B cell (primary cell): ENCODE results near the gene C18orf63. TPM values are rescaled to one million over a fixed set of nuclear protein-coding genes. Genes with fewer than 3 reads are reported as not detected.
"Not testable (repeated sequence)": the region's sequence is repeated elsewhere in the genome, so short reads cannot be mapped to it uniquely, and the experiment has no call there.

Source experiments
- ATAC-seq: fragments of 200-7000 bp; cut with Tn5 transposase; one replicate; pipeline ENCODE4 v1.10.0; 2021; ENCODE audit warnings: low read depth, mild to moderate bottlenecking, moderate number of reproducible peaks, moderate library complexity
- CTCF ChIA-PET: fragments of 350-600 bp; sonication (Branson Sonifier 250); formaldehyde crosslinking; loops from one replicate; lab custom pipeline; 2021; ENCODE audit warnings: antibody characterized with exemption, inconsistent platforms; lab: Charles Lee
- POLR2A ChIA-PET: fragments of 350-600 bp; sonication (Branson Sonifier 250); formaldehyde crosslinking; loops from one replicate; lab custom pipeline; 2021; ENCODE audit warnings: antibody characterized with exemption; lab: Charles Lee
- DNase-seq: peaks from one replicate; pipeline ENCODE4 v3.0.0; 2013
- H2AFZ ChIP-seq: 2 replicates; pipeline ENCODE4 v1.6.1; 2012; ENCODE audit warnings: mild to moderate bottlenecking, low read depth, low read length; ENCODE audit not compliant: insufficient read depth, poor library complexity, severe bottlenecking
- H3K27ac ChIP-seq, 2 donors: 1 replicate in 1 of 2; 2 replicates in 1 of 2; pipeline ENCODE4 v1.5.1; 2012 to 2013; ENCODE audit warnings: low read length in 2 of 2, mild to moderate bottlenecking in 2 of 2, moderate library complexity in 1 of 2
- H3K27me3 ChIP-seq, 4 experiments: fragments of 200-600 bp in 1 of 4; sonication (generic) in 1 of 4; replicated peaks in 1 of 4; 1 replicate in 2 of 4; 2 replicates in 2 of 4; pipeline versions ENCODE4 v1.6.1 to v1.7.0; 2013 to 2016; ENCODE audit warnings: low read length in 3 of 4, mild to moderate bottlenecking in 2 of 4, mixed read lengths in 1 of 4, moderate library complexity in 1 of 4; ENCODE audit not compliant: insufficient read depth in 4 of 4, control insufficient read depth in 3 of 4; ENCODE audit errors: control extremely low read depth in 1 of 4
- H3K36me3 ChIP-seq, 2 experiments: replicated peaks in 1 of 2; 1 replicate in 1 of 2; 2 replicates in 1 of 2; pipeline versions ENCODE4 v1.6.1 to v1.7.1; 2013; ENCODE audit warnings: low read length in 1 of 2; ENCODE audit not compliant: insufficient read depth in 2 of 2, control insufficient read depth in 1 of 2; ENCODE audit errors: control extremely low read depth in 1 of 2, extremely low read depth in 1 of 2
- H3K4me1 ChIP-seq, 2 donors: fragments of 200-600 bp in 1 of 2; sonication (generic) in 1 of 2; 1 replicate in 1 of 2; 2 replicates in 1 of 2; pipeline versions ENCODE4 v1.5.1 to v1.6.1; 2013 to 2017; ENCODE audit warnings: low read length in 2 of 2; ENCODE audit not compliant: control insufficient read depth in 2 of 2, insufficient read depth in 2 of 2
- H3K4me2 ChIP-seq: replicated peaks from 2 replicates; pipeline ENCODE3; 2012; ENCODE audit warnings: mild to moderate bottlenecking, low read depth, low read length; ENCODE audit not compliant: poor library complexity, severe bottlenecking
- H3K4me3 ChIP-seq, 5 experiments: fragments of 200-600 bp in 1 of 5; sonication (generic) in 1 of 5; 1 replicate in 3 of 5; 2 replicates in 2 of 5; pipeline versions ENCODE4 v1.5.1 to v1.7.0; 2011 to 2016; ENCODE audit warnings: low read length in 4 of 5, mild to moderate bottlenecking in 4 of 5, low read depth in 2 of 5, control low read depth in 1 of 5, moderate library complexity in 1 of 5; ENCODE audit not compliant: insufficient read depth in 1 of 5; ENCODE audit errors: control extremely low read depth in 1 of 5, extremely low read depth in 1 of 5
- H3K79me2 ChIP-seq: fragments of 200-600 bp; sonication (generic); one replicate; pipeline ENCODE4 v1.6.0; 2016; ENCODE audit warnings: low read length; ENCODE audit not compliant: control insufficient read depth, insufficient read depth
- H3K9ac ChIP-seq: fragments of 200-600 bp; sonication (generic); 2 replicates; pipeline ENCODE4 v1.6.1; 2017; ENCODE audit warnings: mild to moderate bottlenecking, low read length, moderate library complexity
- H3K9me3 ChIP-seq, 3 donors: one replicate each; pipeline versions ENCODE4 v1.6.1 to v1.7.1; 2013; ENCODE audit warnings: low read length in 2 of 3; ENCODE audit not compliant: control insufficient read depth in 2 of 3, insufficient read depth in 1 of 3; ENCODE audit errors: control extremely low read depth in 1 of 3
- H4K20me1 ChIP-seq: 2 replicates; pipeline ENCODE4 v1.6.0; 2012; ENCODE audit warnings: mild to moderate bottlenecking, low read length; ENCODE audit not compliant: insufficient read depth, control insufficient read depth, poor library complexity, severe bottlenecking
- H3K27ac Mint-ChIP-seq: one replicate; pipeline ENCODE4 v1.8.0; 2021; ENCODE audit warnings: mixed read lengths
- H3K27me3 Mint-ChIP-seq: one replicate; pipeline ENCODE4 v1.8.0; 2021; ENCODE audit warnings: mixed read lengths
- H3K4me1 Mint-ChIP-seq: one replicate; pipeline ENCODE4 v1.8.0; 2021; ENCODE audit warnings: mixed read lengths
- H3K4me3 Mint-ChIP-seq: one replicate; pipeline ENCODE4 v1.8.0; 2021; ENCODE audit warnings: mixed read lengths
- H3K9me3 Mint-ChIP-seq: one replicate; pipeline ENCODE4 v1.8.0; 2022; ENCODE audit warnings: mixed read lengths; ENCODE audit not compliant: insufficient read depth
- EZH2 ChIP-seq: IDR thresholded peaks from 2 replicates; pipeline ENCODE4 v1.6.1; 2012; ENCODE audit warnings: borderline replicate concordance, low read depth, mild to moderate bottlenecking, moderate library complexity, low read length; ENCODE audit not compliant: insufficient read depth, poor library complexity, severe bottlenecking
- WGBS: methylation state at CpG from one replicate; pipeline ENCODE4 v1.1.5; 2013; ENCODE audit warnings: missing lambda C conversion rate; ENCODE audit not compliant: insufficient coverage; 5-methylcytosine and 5-hydroxymethylcytosine counted together
- intact Hi-C: fragments of 100-400 bp; cut with micrococcal nuclease; formaldehyde crosslinking; loops from one replicate; pipeline ENCODE4 v1.10.0; 2022
- polyA plus RNA-seq: library from polyadenylated mRNA; depleted of rRNA; stranded (reverse); fragments of >200 nt; gene quantifications from 2 replicates; pipeline ENCODE4 v1.2.3, GENCODE V29; 2012
- total RNA-seq, 2 donors: library from RNA; stranded (reverse); fragments of 120-200 nt in 1 of 2; gene quantifications; 1 replicate in 1 of 2; 2 replicates in 1 of 2; pipeline versions ENCODE4 v1.2.3 to v1.2.4, GENCODE V29; 2013 to 2022
- TF ChIP-seq, protein P1 (sequence below): fragments of 200-600 bp; IDR thresholded peaks from one replicate; pipeline ENCODE4 v1.8.0; 2022; ENCODE audit warnings: antibody characterized with exemption, mild to moderate bottlenecking

C18orf63 gene
- total and polyA plus RNA-seq, 2 donors (not counting 1 experiment from before 2014, with no cell fraction given) = not detected

DNA sequence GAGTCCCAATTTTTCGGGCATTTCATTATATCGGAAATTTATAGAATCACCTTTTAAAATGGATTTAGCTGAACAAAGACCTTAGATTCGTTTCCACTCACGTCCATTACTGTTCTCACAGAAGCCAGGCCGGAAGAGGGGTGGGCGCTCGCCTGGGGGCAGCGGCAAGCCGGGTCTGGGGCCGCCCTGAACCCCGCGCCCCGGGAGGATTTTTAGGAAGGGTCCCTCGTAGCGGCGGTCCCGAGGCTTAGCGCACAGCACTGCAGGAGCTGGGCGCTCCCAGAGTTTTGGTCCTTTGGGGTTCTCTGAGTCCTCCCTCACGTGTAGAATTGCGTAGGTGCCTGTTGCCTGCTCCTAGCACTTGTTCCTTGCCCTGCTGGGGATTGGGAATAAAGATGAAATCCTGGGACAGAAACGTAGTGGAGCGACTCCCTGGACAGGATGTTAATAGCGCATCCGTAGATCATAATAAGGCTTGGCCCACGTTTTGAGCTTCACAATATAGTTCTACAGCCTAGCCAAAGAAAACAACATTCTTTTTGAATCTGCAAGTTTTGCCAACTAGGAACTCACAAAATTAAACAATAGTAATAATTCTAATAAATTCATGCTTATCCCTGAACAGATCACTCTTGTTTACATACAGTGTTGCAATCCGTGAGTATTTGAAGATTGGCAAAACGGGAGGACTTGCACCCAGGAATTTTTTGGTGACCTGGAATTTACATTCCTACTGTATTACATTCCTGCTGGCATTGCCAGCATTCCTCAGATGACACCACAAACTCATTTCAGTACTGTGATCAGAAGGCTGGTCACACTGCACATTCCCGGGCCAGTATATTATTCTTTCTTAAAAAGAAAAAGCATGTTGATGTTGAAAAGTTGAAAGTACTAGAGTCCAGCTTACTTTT, 875 bp downstream of the C18orf63 start:
- no peak for ATAC-seq
- Histone ChIP-seq H3K4me2 (no peak overlapping the region), H3K9me3 (peaks cover 0 to 7% (median 6%) of the 10 kb centered on the region in 3 donors), H3K36me3 (no peaks in the 10 kb centered on the region), H4K20me1 (no peaks in the 10 kb centered on the region), H3K4me3 (no peak overlapping the region), H3K27ac (no peak overlapping the region), H3K79me2 (no peaks in the 10 kb centered on the region), H2AFZ (no peak overlapping the region), H3K9ac (no peak overlapping the region), H3K27me3 (no peaks in the 10 kb centered on the region), H3K4me1 (no peaks in the 10 kb centered on the region)
- H3K9me3 Mint-ChIP-seq = no peaks in the 10 kb centered on the region
- no peak overlapping the region for H3K4me3 Mint-ChIP-seq
- DNase-seq = no peak
- 95% methylated on average over 28 of the region's 29 CpGs for WGBS
- POLR2A ChIA-PET = no interaction called here
- no peak overlapping the region for H3K27ac Mint-ChIP-seq
- intact Hi-C loops = no loop called here
- H3K27me3 Mint-ChIP-seq = peaks cover 3% of the 10 kb centered on the region
- H3K4me1 Mint-ChIP-seq = no peaks in the 10 kb centered on the region
- CTCF ChIA-PET = interaction anchor here (1.6 kb wide), 1 partner anchor 25 kb away, joined by 4 read pairs; no protein-coding TSS in a partner anchor
- TF ChIP-seq EZH2 = no peak
- TF ChIP-seq, protein P1, sequence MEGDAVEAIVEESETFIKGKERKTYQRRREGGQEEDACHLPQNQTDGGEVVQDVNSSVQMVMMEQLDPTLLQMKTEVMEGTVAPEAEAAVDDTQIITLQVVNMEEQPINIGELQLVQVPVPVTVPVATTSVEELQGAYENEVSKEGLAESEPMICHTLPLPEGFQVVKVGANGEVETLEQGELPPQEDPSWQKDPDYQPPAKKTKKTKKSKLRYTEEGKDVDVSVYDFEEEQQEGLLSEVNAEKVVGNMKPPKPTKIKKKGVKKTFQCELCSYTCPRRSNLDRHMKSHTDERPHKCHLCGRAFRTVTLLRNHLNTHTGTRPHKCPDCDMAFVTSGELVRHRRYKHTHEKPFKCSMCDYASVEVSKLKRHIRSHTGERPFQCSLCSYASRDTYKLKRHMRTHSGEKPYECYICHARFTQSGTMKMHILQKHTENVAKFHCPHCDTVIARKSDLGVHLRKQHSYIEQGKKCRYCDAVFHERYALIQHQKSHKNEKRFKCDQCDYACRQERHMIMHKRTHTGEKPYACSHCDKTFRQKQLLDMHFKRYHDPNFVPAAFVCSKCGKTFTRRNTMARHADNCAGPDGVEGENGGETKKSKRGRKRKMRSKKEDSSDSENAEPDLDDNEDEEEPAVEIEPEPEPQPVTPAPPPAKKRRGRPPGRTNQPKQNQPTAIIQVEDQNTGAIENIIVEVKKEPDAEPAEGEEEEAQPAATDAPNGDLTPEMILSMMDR = no peak

DNA sequence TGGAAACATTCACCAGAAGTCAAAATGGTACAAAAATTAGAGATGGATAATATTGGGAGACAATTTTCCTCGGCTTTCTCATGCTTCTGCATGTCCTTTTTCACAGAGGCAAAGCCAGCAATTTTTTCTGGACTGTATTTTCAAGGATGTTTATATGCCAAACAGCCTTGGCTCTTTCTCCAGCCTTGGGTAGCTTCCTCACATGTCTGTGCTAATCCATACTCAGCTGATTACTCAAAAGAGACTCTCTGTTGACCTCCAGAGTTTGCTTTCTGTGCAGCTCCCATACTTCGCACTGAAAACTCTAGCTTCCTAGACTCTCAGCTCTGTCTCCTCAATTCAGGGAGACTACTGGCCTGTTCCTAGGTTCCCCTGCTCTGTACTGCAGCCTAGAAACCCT, 10.6 kb downstream of the C18orf63 start:
- H3K4me3 ChIP-seq = no peak overlapping the region
- WGBS = 86% methylated on average over 2 of the region's 2 CpGs
- no peak overlapping the region for H3K4me3 Mint-ChIP-seq
- no peaks in the 10 kb centered on the region for H3K27me3 ChIP-seq
- H2AFZ ChIP-seq = no peak overlapping the region
- H3K9ac ChIP-seq = no peak overlapping the region
- TF ChIP-seq, protein P1 = no peak
- no peak for TF ChIP-seq EZH2
- H3K79me2 ChIP-seq = no peaks in the 10 kb centered on the region
- no peaks in the 10 kb centered on the region for H3K36me3 ChIP-seq
- H4K20me1 ChIP-seq = no peaks in the 10 kb centered on the region
- ChIA-PET CTCF (interaction anchor here (2.3 kb wide), 1 partner anchor 16 kb away, joined by 10 read pairs; no protein-coding TSS in a partner anchor), POLR2A (no interaction called here)
- no peak for ATAC-seq
- peaks cover under 1% of the 10 kb centered on the region for H3K4me1 Mint-ChIP-seq
- H3K9me3 Mint-ChIP-seq = no peaks in the 10 kb centered on the region
- no peaks in the 10 kb centered on the region for H3K9me3 ChIP-seq
- H3K27ac Mint-ChIP-seq = no peak overlapping the region
- H3K27ac ChIP-seq = no peak overlapping the region
- no peak for DNase-seq
- no peaks in the 10 kb centered on the region for H3K4me1 ChIP-seq
- no peak overlapping the region for H3K4me2 ChIP-seq
- peaks cover 11% of the 10 kb centered on the region for H3K27me3 Mint-ChIP-seq
- intact Hi-C loops = no loop called here

DNA sequence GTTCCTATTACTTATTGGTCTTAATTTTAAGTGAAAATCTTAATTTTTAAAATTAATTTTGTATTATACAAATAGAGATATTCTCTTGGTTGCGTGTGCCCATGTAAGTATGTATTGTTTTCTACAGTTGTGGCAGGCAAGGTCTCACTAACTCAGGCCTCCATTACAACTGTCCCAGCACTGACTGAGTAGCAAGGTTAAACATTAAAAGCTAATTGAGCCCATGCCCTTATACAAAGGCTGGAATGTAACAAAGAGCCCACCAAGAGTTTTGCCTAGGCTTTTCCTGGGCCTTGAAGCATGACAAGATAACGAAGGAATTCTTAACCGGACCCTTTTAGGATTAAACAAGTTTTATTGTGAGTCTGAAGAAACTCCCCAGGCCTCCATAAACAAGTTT, 11.2 kb downstream of the C18orf63 start:
- not testable (repeated sequence) for ATAC-seq
- no CpG with 5 or more reads among the region's 3 CpGs for WGBS

More for the DNA sequence above, 11.2 kb downstream of the C18orf63 start:
- H3K4me3 ChIP-seq, H3K79me2 ChIP-seq, DNase-seq, H3K27ac ChIP-seq, H3K27me3 ChIP-seq, H4K20me1 ChIP-seq, H3K4me1 Mint-ChIP-seq, H3K9me3 ChIP-seq, H2AFZ ChIP-seq, intact Hi-C loops, H3K36me3 ChIP-seq, POLR2A ChIA-PET, H3K27ac Mint-ChIP-seq, H3K4me1 ChIP-seq, H3K4me3 Mint-ChIP-seq, H3K4me2 ChIP-seq, H3K9me3 Mint-ChIP-seq, H3K9ac ChIP-seq: not testable (repeated sequence)
- CTCF ChIA-PET = interaction anchor here (2.3 kb wide), 1 partner anchor 15 kb away, joined by 10 read pairs; no protein-coding TSS in a partner anchor
- H3K27me3 Mint-ChIP-seq = peaks cover 11% of the 10 kb centered on the region
